IMR-90 (cell line): Measurements from ENCODE around the gene SF3A2. TPM values are rescaled to one million over a fixed set of nuclear protein-coding genes. Genes with fewer than 3 reads are reported as not detected.

Experiments used
- ATAC-seq: fragments of 200-7000 bp; cut with Tn5 transposase; 2 replicates; pipeline ENCODE4 v1.9.1; 2020; ENCODE audit warnings: low read depth, mild to moderate bottlenecking, moderate library complexity
- BruUV-seq: library from RNA; stranded (reverse); fragments of 400-500 nt; replicated peaks from 2 replicates; lab custom pipeline; 2021; lab: Mats Ljungman, UMichigan
- CTCF ChIA-PET: fragments of 300-600 bp; formaldehyde crosslinking; extraction: SDS; loops from one replicate; lab custom pipeline; 2021; ENCODE audit warnings: antibody characterized with exemption; lab: Yijun Ruan, JAX
- POLR2A ChIA-PET: fragments of 300-600 bp; sonication (Branson Sonifier 250); formaldehyde crosslinking; loops from one replicate; lab custom pipeline; 2022; ENCODE audit warnings: antibody characterized with exemption; ENCODE audit not compliant: unreplicated experiment; lab: Charles Lee
- DNase-seq: peaks from one replicate; pipeline ENCODE4 v3.0.0; 2013
- H2AFZ ChIP-seq: replicated peaks from 2 replicates; pipeline ENCODE3; 2013; ENCODE audit warnings: low read length, mild to moderate bottlenecking; ENCODE audit not compliant: poor library complexity
- H2AK5ac ChIP-seq: 2 replicates; pipeline ENCODE4 v1.6.1; 2013; ENCODE audit warnings: low read depth, low read length, inconsistent platforms
- H2AK9ac ChIP-seq: replicated peaks from 2 replicates; pipeline ENCODE3; 2013; ENCODE audit warnings: mild to moderate bottlenecking, low read depth, low read length, moderate library complexity; ENCODE audit not compliant: poor library complexity
- H2BK120ac ChIP-seq: 2 replicates; pipeline ENCODE4 v1.6.1; 2013; ENCODE audit warnings: low read depth, low read length, inconsistent platforms
- H2BK15ac ChIP-seq: 3 replicates; pipeline ENCODE4 v1.6.1; 2013; ENCODE audit warnings: low read depth, low read length, inconsistent platforms
- H2BK20ac ChIP-seq: 2 replicates; pipeline ENCODE4 v1.6.1; 2013; ENCODE audit warnings: low read depth, mild to moderate bottlenecking, inconsistent platforms, low read length, moderate library complexity
- H2BK5ac ChIP-seq: 2 replicates; pipeline ENCODE4 v1.6.1; 2013; ENCODE audit warnings: mild to moderate bottlenecking, low read depth, low read length, inconsistent platforms; ENCODE audit not compliant: poor library complexity, severe bottlenecking
- H3K14ac ChIP-seq: replicated peaks from 2 replicates; pipeline ENCODE4 v1.6.1; 2013; ENCODE audit warnings: low read depth, low read length, inconsistent platforms
- H3K18ac ChIP-seq: 2 replicates; pipeline ENCODE4 v1.6.1; 2013; ENCODE audit warnings: low read depth, low read length, control low read depth
- H3K23ac ChIP-seq: 2 replicates; pipeline ENCODE4 v1.6.1; 2013; ENCODE audit warnings: low read depth, low read length, inconsistent platforms
- H3K27ac ChIP-seq: 2 replicates; pipeline ENCODE4 v1.5.1; 2013; ENCODE audit warnings: mild to moderate bottlenecking, control low read depth, low read length; ENCODE audit not compliant: insufficient read depth
- H3K27me3 ChIP-seq: 2 replicates; pipeline ENCODE4 v1.6.1; 2013; ENCODE audit warnings: low read length; ENCODE audit not compliant: control insufficient read depth, insufficient read depth
- H3K36me3 ChIP-seq: 2 replicates; pipeline ENCODE4 v1.6.1; 2013; ENCODE audit warnings: low read length, mixed read lengths; ENCODE audit not compliant: control insufficient read depth, insufficient read depth
- H3K4ac ChIP-seq: 2 replicates; pipeline ENCODE4 v1.6.1; 2013; ENCODE audit warnings: low read depth, low read length, inconsistent platforms
- H3K4me1 ChIP-seq: 2 replicates; pipeline ENCODE4 v1.6.1; 2013; ENCODE audit warnings: low read length, mixed read lengths; ENCODE audit not compliant: control insufficient read depth, insufficient read depth
- H3K4me2 ChIP-seq: 2 replicates; pipeline ENCODE4 v1.6.1; 2013; ENCODE audit warnings: low read depth, mild to moderate bottlenecking, control low read depth, low read length, moderate library complexity
- H3K4me3 ChIP-seq: 2 replicates; pipeline ENCODE4 v1.5.1; 2013; ENCODE audit warnings: low read depth, mild to moderate bottlenecking, control low read depth, low read length, moderate library complexity; ENCODE audit not compliant: insufficient read depth
- H3K56ac ChIP-seq: 2 replicates; pipeline ENCODE4 v1.6.1; 2013; ENCODE audit warnings: low read length, inconsistent platforms; ENCODE audit not compliant: insufficient read depth; ENCODE audit errors: extremely low read depth
- H3K79me1 ChIP-seq, 2 experiments: 2 replicates each; pipeline ENCODE4 v1.6.1; 2013; ENCODE audit warnings: low read length in 2 of 2, inconsistent platforms in 1 of 2, low read depth in 1 of 2
- H3K9ac ChIP-seq: 2 replicates; pipeline ENCODE4 v1.6.1; 2013; ENCODE audit warnings: low read depth, low read length, control low read depth
- H3K9me1 ChIP-seq: 2 replicates; pipeline ENCODE4 v1.6.1; 2013; ENCODE audit warnings: low read length, inconsistent platforms; ENCODE audit not compliant: insufficient read depth
- H3K9me3 ChIP-seq: 2 replicates; pipeline ENCODE4 v1.6.1; 2013; ENCODE audit warnings: low read length; ENCODE audit not compliant: control insufficient read depth, insufficient read depth
- H4K20me1 ChIP-seq: 2 replicates; pipeline ENCODE4 v1.6.1; 2013; ENCODE audit warnings: low read length, inconsistent platforms; ENCODE audit not compliant: insufficient read depth
- H4K5ac ChIP-seq: 2 replicates; pipeline ENCODE4 v1.6.1; 2013; ENCODE audit warnings: mild to moderate bottlenecking, low read depth, low read length, control low read depth
- H4K8ac ChIP-seq, 2 experiments: 2 replicates each; pipeline ENCODE4 v1.6.1; 2013; ENCODE audit warnings: low read depth in 2 of 2, low read length in 2 of 2, control low read depth in 1 of 2, inconsistent platforms in 1 of 2
- H4K91ac ChIP-seq: 2 replicates; pipeline ENCODE4 v1.6.1; 2013; ENCODE audit warnings: low read depth, low read length, inconsistent platforms; ENCODE audit not compliant: insufficient read depth
- BHLHE40 ChIP-seq: fragments of 150-350 bp; IDR thresholded peaks from 2 replicates; pipeline ENCODE4 v1.6.1; 2016; ENCODE audit warnings: mild to moderate bottlenecking, low read depth, low read length
- CEBPB ChIP-seq: IDR thresholded peaks from 2 replicates; pipeline ENCODE4 v1.6.1; 2012; ENCODE audit warnings: low read depth, low read length, improper control_type of control experiment
- CHD1 ChIP-seq: IDR thresholded peaks from 2 replicates; pipeline ENCODE4 v1.6.1; 2012; ENCODE audit warnings: low read depth, low read length, improper control_type of control experiment
- CTCF ChIP-seq: conservative IDR thresholded peaks from 2 replicates; pipeline ENCODE4 v1.5.1; 2012; ENCODE audit warnings: mild to moderate bottlenecking, low read depth, low read length, improper control_type of control experiment
- MAZ ChIP-seq: IDR thresholded peaks from 2 replicates; pipeline ENCODE4 v1.6.1; 2012; ENCODE audit warnings: low read depth, mild to moderate bottlenecking, low read length, improper control_type of control experiment, moderate library complexity, borderline replicate concordance
- MXI1 ChIP-seq: IDR thresholded peaks from 2 replicates; pipeline ENCODE4 v1.6.1; 2012; ENCODE audit warnings: low read depth, mild to moderate bottlenecking, low read length, moderate library complexity, borderline replicate concordance
- NFE2L2 ChIP-seq: fragments of 150-350 bp; IDR thresholded peaks from 2 replicates; pipeline ENCODE4 v1.6.1; 2016; ENCODE audit warnings: low read depth, mild to moderate bottlenecking, low read length
- POLR2A ChIP-seq: IDR thresholded peaks from 2 replicates; pipeline ENCODE4 v1.6.1; 2012; ENCODE audit warnings: mild to moderate bottlenecking, low read depth, low read length
- RFX5 ChIP-seq: IDR thresholded peaks from 2 replicates; pipeline ENCODE4 v1.8.0; 2012; ENCODE audit warnings: low read depth, mild to moderate bottlenecking, low read length, moderate library complexity
- SMC3 ChIP-seq: fragments of 150-350 bp; IDR thresholded peaks from 2 replicates; pipeline ENCODE4 v1.6.1; 2016; ENCODE audit warnings: low read depth, mild to moderate bottlenecking, antibody characterized with exemption, low read length, moderate library complexity
- WGBS, 2 experiments: methylation state at CpG; one replicate each; pipeline versions ENCODE4 v1.1.5 to v1.1.7; 2013; ENCODE audit warnings: missing lambda C conversion rate in 2 of 2; ENCODE audit not compliant: insufficient read length in 1 of 2; ENCODE audit errors: extremely low coverage in 2 of 2; 5-methylcytosine and 5-hydroxymethylcytosine counted together
- dilution Hi-C: fragments of 300-500 bp; cut with HindIII; formaldehyde crosslinking; loops from one replicate; pipeline ENCODE4 v1.14.3; 2018; ENCODE audit warnings: low sequenced_read_pairs; ENCODE audit not compliant: unreplicated experiment
- in situ Hi-C: fragments of 300-500 bp; cut with MboI; formaldehyde crosslinking; loops from 3 replicates; pipeline ENCODE4 v1.14.3; 2019; ENCODE audit warnings: low sequenced_read_pairs, inconsistent platforms, mixed read lengths
- intact Hi-C: fragments of 100-400 bp; cut with micrococcal nuclease; formaldehyde crosslinking; loops from 2 replicates; pipeline ENCODE4 v1.10.0; 2022
- polyA plus RNA-seq, 3 experiments: library from polyadenylated mRNA; depleted of rRNA; stranded (reverse); fragments of >200 nt; gene quantifications; 2 replicates each; pipeline ENCODE4 v1.2.3, GENCODE V29; 2012; ENCODE audit warnings: low replicate concordance in 1 of 3
- total RNA-seq: library from RNA; depleted of rRNA; stranded (reverse); fragments of >200 nt; gene quantifications from 2 replicates; pipeline ENCODE4 v1.2.3, GENCODE V29; 2012

SF3A2 gene
- total and polyA plus RNA-seq, 2 of the 4 experiments (the other 2 are of a cell fraction), result 4.8 to 34.5 TPM

- no peak overlapping the region for H3K4me3 ChIP-seq
- WGBS, 2 experiments, result 96% methylated on average over 13 of the region's 25 CpGs; no CpG with 5 or more reads in 1 of the 2 experiments
- POLR2A ChIA-PET, result no interaction called here
- H3K79me1 ChIP-seq, result peaks cover 17 to 86% of the 10 kb centered on the region in 2 experiments
- H3K9me3 ChIP-seq, result no peaks in the 10 kb centered on the region
- H2BK15ac ChIP-seq, result no peak overlapping the region
- dilution Hi-C loops, result no loop called here
- H2AK9ac ChIP-seq, result no peak overlapping the region
- ATAC-seq (no peak), DNase-seq (no peak)
- H3K9ac ChIP-seq, result no peak overlapping the region
- BruUV-seq, result no TSS peak
- no peak overlapping the region for H2BK20ac ChIP-seq
- H3K56ac ChIP-seq, result no peak overlapping the region
- H3K27ac ChIP-seq, result no peak overlapping the region
- CTCF ChIA-PET, result no interaction called here
- no peak overlapping the region for H2AFZ ChIP-seq
- no peaks in the 10 kb centered on the region; the same call in 1 of the 2 replicates for H3K9me1 ChIP-seq
- no peak overlapping the region for H4K5ac ChIP-seq
- H3K4me2 ChIP-seq, result no peak overlapping the region
- H4K20me1 ChIP-seq, result peaks cover 36% of the 10 kb centered on the region
- TF ChIP-seq RFX5 (no peak), POLR2A (no peak), BHLHE40 (no peak), MAZ (no peak), CHD1 (no peak), CTCF (no peak), NFE2L2 (no peak), MXI1 (no peak), CEBPB (no peak), SMC3 (no peak)
- H3K4me1 ChIP-seq, result no peaks in the 10 kb centered on the region
- no peak overlapping the region for H4K91ac ChIP-seq
- intact Hi-C loops, result no loop called here
- H3K27me3 ChIP-seq, result no peaks in the 10 kb centered on the region
- H4K8ac ChIP-seq, result no peak overlapping the region
- H3K23ac ChIP-seq, result no peak overlapping the region
- H2BK120ac ChIP-seq, result no peak overlapping the region
- no peak overlapping the region for H3K14ac ChIP-seq
- no peak overlapping the region for H2BK5ac ChIP-seq
- in situ Hi-C loops, result no loop called here
- H2AK5ac ChIP-seq, result no peak overlapping the region
- H3K4ac ChIP-seq, result no peak overlapping the region
- H3K36me3 ChIP-seq, result peaks cover 60% of the 10 kb centered on the region
- H3K18ac ChIP-seq, result no peak overlapping the region
These were observed 42.0 kb upstream of the SF3A2 start for GRCh38 chr19:2194513-2195078.
